Gastroesophageal sphincter (tissue), 3 donors: ENCODE results near the gene CCDC170.

Experiments
- EP300 ChIP-seq: sonication (generic); formaldehyde crosslinking; IDR thresholded peaks from one replicate; pipeline ENCODE4 v1.6.1; 2017; ENCODE audit warnings: antibody characterized with exemption, mild to moderate bottlenecking
- POLR2A ChIP-seq, 2 donors: fragments of 450-650 bp; IDR thresholded peaks; one replicate each; pipeline ENCODE4 v1.6.1; 2017; ENCODE audit warnings: antibody characterized with exemption in 2 of 2, mild to moderate bottlenecking in 2 of 2, moderate library complexity in 1 of 2
- POLR2AphosphoS5 ChIP-seq: sonication (generic); formaldehyde crosslinking; IDR thresholded peaks from one replicate; pipeline ENCODE4 v1.6.1; 2017; ENCODE audit warnings: antibody characterized with exemption
- TF ChIP-seq, protein P1 (sequence below), 4 experiments: fragments of 200-600 bp in 2 of 4; fragments of 450-650 bp in 2 of 4; sonication (generic) in 1 of 4; IDR thresholded peaks; one replicate each; pipeline ENCODE4 v1.5.1; 2017 to 2019; ENCODE audit warnings: antibody characterized with exemption in 4 of 4, mild to moderate bottlenecking in 2 of 4, moderate library complexity in 2 of 4

DNA sequence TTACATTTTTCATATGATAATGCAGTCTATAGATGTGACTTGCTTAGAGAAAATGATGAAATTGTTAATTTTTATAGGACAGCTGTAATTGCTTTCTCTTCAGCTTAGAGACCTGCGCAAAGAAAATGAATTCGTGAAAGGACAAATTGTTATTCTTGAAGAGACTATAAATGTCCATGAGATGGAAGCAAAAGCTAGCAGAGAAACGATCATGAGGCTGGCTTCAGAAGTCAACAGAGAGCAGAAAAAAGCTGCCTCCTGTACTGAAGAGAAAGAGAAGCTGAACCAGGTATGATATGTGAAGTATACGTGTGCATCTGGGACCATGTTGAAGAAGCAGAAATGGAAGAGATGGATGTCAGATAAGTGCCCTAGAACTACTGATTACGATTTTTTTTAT lies 54.4 kb downstream of the CCDC170 start:
- TF ChIP-seq, protein P1, sequence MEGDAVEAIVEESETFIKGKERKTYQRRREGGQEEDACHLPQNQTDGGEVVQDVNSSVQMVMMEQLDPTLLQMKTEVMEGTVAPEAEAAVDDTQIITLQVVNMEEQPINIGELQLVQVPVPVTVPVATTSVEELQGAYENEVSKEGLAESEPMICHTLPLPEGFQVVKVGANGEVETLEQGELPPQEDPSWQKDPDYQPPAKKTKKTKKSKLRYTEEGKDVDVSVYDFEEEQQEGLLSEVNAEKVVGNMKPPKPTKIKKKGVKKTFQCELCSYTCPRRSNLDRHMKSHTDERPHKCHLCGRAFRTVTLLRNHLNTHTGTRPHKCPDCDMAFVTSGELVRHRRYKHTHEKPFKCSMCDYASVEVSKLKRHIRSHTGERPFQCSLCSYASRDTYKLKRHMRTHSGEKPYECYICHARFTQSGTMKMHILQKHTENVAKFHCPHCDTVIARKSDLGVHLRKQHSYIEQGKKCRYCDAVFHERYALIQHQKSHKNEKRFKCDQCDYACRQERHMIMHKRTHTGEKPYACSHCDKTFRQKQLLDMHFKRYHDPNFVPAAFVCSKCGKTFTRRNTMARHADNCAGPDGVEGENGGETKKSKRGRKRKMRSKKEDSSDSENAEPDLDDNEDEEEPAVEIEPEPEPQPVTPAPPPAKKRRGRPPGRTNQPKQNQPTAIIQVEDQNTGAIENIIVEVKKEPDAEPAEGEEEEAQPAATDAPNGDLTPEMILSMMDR (IDR thresholded peaks at IDR 0.05), result no peak
- TF ChIP-seq POLR2AphosphoS5 (no peak), POLR2A (IDR thresholded peaks at IDR 0.05) (no peak), EP300 (no peak)
